Adipocyte (in vitro differentiated cells): ENCODE results near the gene ITSN1.
A peak's percentile ranks its signal among the peaks of the same experiment; 100 is the strongest.

ENCODE experiments used
- DNase-seq: peaks from one replicate; pipeline ENCODE4 v3.0.0-alpha.2; 2015; ENCODE audit warnings: low read depth
- H3K27me3 ChIP-seq: replicated peaks from 2 replicates; pipeline ENCODE4 v1.7.0; 2013; ENCODE audit warnings: mild to moderate bottlenecking, low read length, moderate library complexity; ENCODE audit not compliant: control insufficient read depth, insufficient read depth
- H3K36me3 ChIP-seq: 2 replicates; pipeline ENCODE4 v1.7.0; 2013; ENCODE audit warnings: low read length, mild to moderate bottlenecking, moderate library complexity; ENCODE audit not compliant: control insufficient read depth, insufficient read depth, severe bottlenecking
- H3K4me1 ChIP-seq: 2 replicates; pipeline ENCODE4 v1.7.0; 2013; ENCODE audit warnings: mild to moderate bottlenecking, low read length, moderate library complexity; ENCODE audit not compliant: control insufficient read depth, insufficient read depth
- H3K4me3 ChIP-seq: 2 replicates; pipeline ENCODE4 v1.7.0; 2013; ENCODE audit warnings: mild to moderate bottlenecking, low read length, moderate library complexity
- H3K9ac ChIP-seq: 2 replicates; pipeline ENCODE4 v1.7.0; 2013; ENCODE audit warnings: mild to moderate bottlenecking, low read length, moderate library complexity
- H3K9me3 ChIP-seq: 2 replicates; pipeline ENCODE4 v1.7.0; 2013; ENCODE audit warnings: mild to moderate bottlenecking, low read length, moderate library complexity; ENCODE audit not compliant: control insufficient read depth

The ITSN1 gene

GRCh38 chr21:33870768-33871167 lies 228.5 kb downstream of the ITSN1 start:
- Histone ChIP-seq H3K27me3 (no peaks in the 10 kb centered on the region), H3K9me3 (no peaks in the 10 kb centered on the region), H3K4me1 (peaks cover 21% of the 10 kb centered on the region), H3K4me3 (no peak overlapping the region), H3K9ac (peak overlapping the region; percentile 51), H3K36me3 (no peaks in the 10 kb centered on the region)
- no peak for DNase-seq

GRCh38 chr21:33871171-33871570 lies 228.9 kb downstream of the ITSN1 start:
- no peak for DNase-seq
- Histone ChIP-seq H3K4me3 (no peak overlapping the region), H3K9me3 (no peaks in the 10 kb centered on the region), H3K9ac (peak overlapping the region; percentile 51), H3K36me3 (no peaks in the 10 kb centered on the region), H3K27me3 (no peaks in the 10 kb centered on the region), H3K4me1 (peaks cover 21% of the 10 kb centered on the region)

GRCh38 chr21:33872881-33873515 lies 230.7 kb downstream of the ITSN1 start:
- no peaks in the 10 kb centered on the region for H3K27me3 ChIP-seq
- peaks cover 28% of the 10 kb centered on the region for H3K4me1 ChIP-seq

GRCh38 chr21:33874161-33874560 lies 231.9 kb downstream of the ITSN1 start:
- H3K9ac ChIP-seq, result no peak overlapping the region
- H3K4me3 ChIP-seq, result no peak overlapping the region
- no peaks in the 10 kb centered on the region for H3K36me3 ChIP-seq
- peaks cover 28% of the 10 kb centered on the region for H3K4me1 ChIP-seq
- H3K9me3 ChIP-seq, result no peaks in the 10 kb centered on the region
- no peak for DNase-seq
- H3K27me3 ChIP-seq, result no peaks in the 10 kb centered on the region

More at GRCh38 chr21:33872881-33873515, 230.7 kb downstream of the ITSN1 start:
- Histone ChIP-seq H3K4me3 (no peak overlapping the region), H3K36me3 (no peaks in the 10 kb centered on the region), H3K9me3 (no peaks in the 10 kb centered on the region), H3K9ac (no peak overlapping the region)
- no peak for DNase-seq

GRCh38 chr21:33875026-33875695 lies 232.9 kb downstream of the ITSN1 start:
- H3K9me3 ChIP-seq, result no peaks in the 10 kb centered on the region
- H3K4me3 ChIP-seq, result no peak overlapping the region
- H3K4me1 ChIP-seq, result peaks cover 26% of the 10 kb centered on the region
- no peaks in the 10 kb centered on the region for H3K36me3 ChIP-seq
- no peak for DNase-seq
- H3K27me3 ChIP-seq, result no peaks in the 10 kb centered on the region
- H3K9ac ChIP-seq, result no peak overlapping the region

GRCh38 chr21:33878824-33879223 lies 236.5 kb downstream of the ITSN1 start:
- H3K9ac ChIP-seq, result no peak overlapping the region
- peaks cover 17% of the 10 kb centered on the region for H3K4me1 ChIP-seq
- no peaks in the 10 kb centered on the region for H3K27me3 ChIP-seq
- no peak for DNase-seq
- H3K4me3 ChIP-seq, result no peak overlapping the region
- no peaks in the 10 kb centered on the region for H3K36me3 ChIP-seq
- no peaks in the 10 kb centered on the region for H3K9me3 ChIP-seq

- DNase-seq, result no peak
- Histone ChIP-seq H3K27me3 (no peaks in the 10 kb centered on the region), H3K9me3 (no peaks in the 10 kb centered on the region), H3K9ac (no peak overlapping the region), H3K36me3 (no peaks in the 10 kb centered on the region), H3K4me1 (peaks cover 28% of the 10 kb centered on the region), H3K4me3 (no peak overlapping the region)
Measured at GRCh38 chr21:33880626-33881025, 238.3 kb downstream of the ITSN1 start.

- no peak overlapping the region for H3K4me3 ChIP-seq
- no peaks in the 10 kb centered on the region for H3K27me3 ChIP-seq
- H3K9me3 ChIP-seq, result no peaks in the 10 kb centered on the region
- no peaks in the 10 kb centered on the region for H3K36me3 ChIP-seq
- H3K9ac ChIP-seq, result no peak overlapping the region
- peaks cover 28% of the 10 kb centered on the region for H3K4me1 ChIP-seq
- DNase-seq, result no peak
Measured at GRCh38 chr21:33881689-33882440, 239.6 kb downstream of the ITSN1 start.

- no peak overlapping the region for H3K9ac ChIP-seq
- no peaks in the 10 kb centered on the region for H3K36me3 ChIP-seq
- H3K9me3 ChIP-seq, result no peaks in the 10 kb centered on the region
- no peak for DNase-seq
- no peaks in the 10 kb centered on the region for H3K27me3 ChIP-seq
- peaks cover 22% of the 10 kb centered on the region for H3K4me1 ChIP-seq
- no peak overlapping the region for H3K4me3 ChIP-seq
Measured at GRCh38 chr21:33883118-33883517, 240.8 kb downstream of the ITSN1 start.

GRCh38 chr21:33884376-33885171 lies 242.3 kb downstream of the ITSN1 start:
- H3K27me3 ChIP-seq, result no peaks in the 10 kb centered on the region
- DNase-seq, result peak; percentile 84
- no peaks in the 10 kb centered on the region for H3K36me3 ChIP-seq
- H3K4me3 ChIP-seq, result peak overlapping the region; percentile 62
- H3K9ac ChIP-seq, result peak overlapping the region; percentile 13
- H3K9me3 ChIP-seq, result no peaks in the 10 kb centered on the region
- H3K4me1 ChIP-seq, result peaks cover 22% of the 10 kb centered on the region

- DNase-seq, result no peak
- Histone ChIP-seq H3K9me3 (no peaks in the 10 kb centered on the region), H3K36me3 (no peaks in the 10 kb centered on the region), H3K9ac (no peak overlapping the region), H3K4me1 (peaks cover 22% of the 10 kb centered on the region), H3K27me3 (no peaks in the 10 kb centered on the region), H3K4me3 (no peak overlapping the region)
Measured at GRCh38 chr21:33885172-33885514, 242.8 kb downstream of the ITSN1 start.
